IPS-NIHi7 (cell line): ENCODE measurements around the gene PROCA1.

Experiments
- DNase-seq: peaks from one replicate; pipeline ENCODE4 v3.0.0; 2012; ENCODE audit warnings: mixed read lengths; ENCODE audit errors: extremely low spot score

Gene PROCA1, protein sequence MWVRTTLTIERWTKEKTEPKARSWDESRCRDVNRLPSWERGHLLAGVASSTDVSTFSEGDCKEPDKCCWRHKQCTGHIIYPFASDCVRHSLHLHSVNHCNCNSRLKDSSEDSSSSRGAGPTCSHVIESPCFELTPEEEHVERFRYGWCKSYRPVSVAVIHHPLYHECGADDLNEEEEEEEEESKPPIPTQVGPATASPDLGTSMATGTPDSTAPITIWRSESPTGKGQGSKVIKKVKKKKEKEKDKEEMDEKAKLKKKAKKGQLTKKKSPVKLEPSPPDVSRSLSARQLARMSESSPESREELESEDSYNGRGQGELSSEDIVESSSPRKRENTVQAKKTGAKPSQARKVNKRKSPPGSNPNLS

DNA sequence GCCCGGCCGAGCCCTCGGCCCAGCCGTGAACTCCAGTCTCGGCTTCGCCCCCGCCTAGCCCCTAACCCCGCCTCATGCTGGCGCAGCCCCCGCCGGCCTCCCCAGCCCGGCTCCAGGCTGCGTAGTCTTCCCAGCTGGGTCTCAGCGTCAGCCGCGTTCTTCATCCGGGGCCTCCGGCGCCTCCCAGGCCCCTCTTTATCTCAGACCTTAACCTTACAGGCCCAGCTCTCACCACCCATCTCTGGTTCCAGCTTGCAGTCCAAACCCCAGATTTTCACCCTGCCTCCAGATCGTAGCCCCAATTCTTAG is at the start of gene PROCA1:
Gene PROCA1 (minus strand): TSS at position 166 of the 309 bp plus-strand sequence. CDS start 228 bp downstream, outside the sequence.
- no peak for DNase-seq

DNA sequence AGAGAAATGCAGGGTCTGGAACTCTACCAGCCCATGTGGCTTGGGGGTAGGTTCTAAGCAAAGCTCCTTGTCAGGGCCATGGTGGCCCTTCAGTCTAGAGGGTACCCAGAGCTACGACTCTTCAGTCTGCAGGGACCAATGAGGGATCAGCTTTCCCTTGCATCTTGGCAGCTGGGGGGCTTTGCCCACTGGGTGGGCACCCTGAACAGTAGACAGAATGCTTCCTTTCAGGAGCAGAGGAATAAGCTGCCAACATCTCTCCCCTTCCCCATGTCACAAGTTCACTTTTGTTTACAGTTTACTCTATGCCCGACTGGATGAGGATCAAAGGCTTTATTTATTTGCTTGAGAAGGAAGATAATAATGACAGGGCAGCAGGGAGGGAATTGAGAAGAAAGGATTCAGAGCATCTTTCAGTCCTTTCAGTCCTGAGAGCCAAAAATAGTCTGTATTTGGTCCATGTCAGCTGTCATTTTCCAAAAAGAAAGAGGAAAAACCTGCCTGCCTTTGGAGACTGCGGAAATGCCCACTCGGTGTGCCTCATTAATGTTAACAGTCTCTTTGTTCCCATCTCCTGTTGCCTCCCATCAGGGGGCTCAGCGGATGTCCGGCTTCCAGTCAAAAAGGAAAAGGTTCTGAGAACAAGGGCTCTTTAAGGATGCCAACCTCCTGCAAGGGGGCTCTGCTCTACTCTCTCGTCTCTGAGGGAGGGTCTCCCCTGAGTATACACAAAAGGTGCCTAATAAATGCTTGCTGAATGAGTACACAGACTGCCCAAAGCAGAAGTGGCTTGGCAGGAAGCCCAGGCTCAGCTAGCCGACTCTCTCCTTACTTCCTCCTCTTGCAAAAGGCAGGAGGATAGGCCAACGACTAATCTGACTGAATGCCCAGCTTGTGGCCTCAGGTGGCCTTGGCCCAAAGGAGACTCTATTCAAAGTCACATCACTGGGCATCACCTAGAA is 49.2 kb upstream of the PROCA1 start:
- DNase-seq = peak; percentile 71

DNA sequence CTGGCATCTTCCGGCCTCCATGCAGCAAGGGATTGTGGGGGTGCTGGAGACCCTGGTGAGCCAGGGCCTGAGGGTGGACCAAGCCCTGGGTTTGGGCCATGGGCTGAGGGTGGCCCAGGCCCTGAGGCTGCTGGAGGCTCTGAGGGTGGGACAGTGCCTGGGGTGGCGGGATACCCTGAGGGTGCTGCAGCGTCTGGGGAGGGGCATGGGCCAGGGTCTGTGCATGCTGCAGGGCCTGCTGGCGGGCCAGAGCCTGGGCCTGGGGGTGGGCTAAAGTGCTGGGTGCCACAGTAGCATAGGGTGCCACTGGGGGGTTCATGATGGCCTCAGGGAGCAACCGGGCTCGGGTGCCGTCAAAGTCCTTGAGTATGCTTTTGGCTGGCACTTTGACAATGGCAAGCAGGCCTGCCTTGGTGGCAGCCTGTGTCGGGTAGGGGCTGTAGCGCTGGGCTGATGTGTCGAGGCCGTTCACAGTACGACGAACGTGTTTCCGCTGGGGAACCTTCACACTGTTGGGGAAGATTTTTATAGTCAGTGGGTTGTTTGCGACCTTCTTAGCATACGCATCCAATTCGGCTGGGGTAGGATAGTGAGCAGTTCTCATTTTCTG is 47.7 kb upstream of the PROCA1 start:
- no peak for DNase-seq

DNA sequence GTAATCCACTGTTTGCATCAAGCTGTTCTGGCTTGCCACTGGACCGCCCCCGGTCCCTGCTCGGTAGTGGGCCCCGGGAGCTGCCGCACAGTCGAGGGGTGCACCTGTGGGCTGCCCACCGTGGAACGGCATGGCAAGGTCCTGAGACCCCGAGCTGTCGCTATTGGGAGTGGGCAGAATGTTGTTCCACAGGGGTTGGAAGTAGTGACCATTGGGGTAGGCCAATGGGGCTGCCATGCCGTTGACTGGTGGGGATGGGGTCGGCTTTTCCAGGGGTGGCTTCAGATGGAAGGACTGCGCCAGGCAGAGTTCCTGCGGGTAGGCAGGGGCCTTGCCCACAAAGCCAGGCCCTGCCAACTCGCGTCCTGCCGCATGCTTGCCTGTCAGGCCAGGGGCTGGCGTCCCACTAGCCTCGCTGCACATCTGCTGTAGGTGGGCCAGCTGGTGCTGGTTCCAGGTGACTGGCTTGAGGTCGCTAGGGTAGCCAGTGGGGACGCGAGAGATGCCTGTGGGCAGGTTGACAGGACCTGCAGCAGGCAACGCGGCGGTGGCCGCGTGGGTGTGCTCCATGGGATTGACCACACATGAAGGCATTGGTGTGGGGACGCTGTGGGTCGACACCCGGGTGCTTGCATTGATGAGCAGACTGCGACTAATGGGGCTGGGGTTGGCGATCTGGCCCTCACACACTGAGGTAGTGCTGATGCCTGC is 46.9 kb upstream of the PROCA1 start:
- no peak for DNase-seq

DNA sequence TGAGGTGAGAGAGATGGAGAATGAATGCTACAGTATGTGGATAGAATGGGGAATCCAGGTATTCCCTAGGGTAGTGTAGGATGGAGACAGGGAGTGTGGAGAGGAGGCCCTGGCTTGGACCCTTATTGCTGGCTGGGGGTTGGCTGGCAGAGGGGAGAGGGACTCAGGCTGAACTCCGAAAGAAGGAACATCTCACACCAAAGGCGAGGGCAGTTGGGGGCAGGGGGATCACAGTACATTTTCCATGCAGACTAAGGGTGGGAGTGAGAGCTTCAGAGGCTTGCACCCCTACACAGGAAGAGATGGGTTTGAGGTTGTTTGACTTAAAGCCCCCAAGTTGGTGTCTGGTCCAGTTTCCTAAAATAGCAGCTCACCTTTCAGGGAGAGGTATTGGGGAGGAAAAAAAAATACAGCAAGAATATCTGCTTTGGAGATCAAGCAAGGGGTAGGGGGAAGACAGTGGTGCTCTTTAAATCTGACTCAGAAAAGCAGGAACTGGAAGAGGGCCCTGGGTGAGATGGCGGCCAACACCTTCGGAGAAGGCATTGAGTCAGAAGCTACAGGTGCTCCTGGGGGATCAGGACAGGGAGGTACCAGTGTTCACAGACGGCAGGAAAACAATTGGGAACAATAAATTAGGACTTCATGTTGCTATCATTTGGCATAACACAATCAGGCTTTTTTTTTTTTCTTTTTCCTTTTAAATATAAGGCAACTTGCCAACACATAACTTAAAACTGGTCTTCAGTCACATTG is 44.5 kb upstream of the PROCA1 start:
- DNase-seq = no peak

DNA sequence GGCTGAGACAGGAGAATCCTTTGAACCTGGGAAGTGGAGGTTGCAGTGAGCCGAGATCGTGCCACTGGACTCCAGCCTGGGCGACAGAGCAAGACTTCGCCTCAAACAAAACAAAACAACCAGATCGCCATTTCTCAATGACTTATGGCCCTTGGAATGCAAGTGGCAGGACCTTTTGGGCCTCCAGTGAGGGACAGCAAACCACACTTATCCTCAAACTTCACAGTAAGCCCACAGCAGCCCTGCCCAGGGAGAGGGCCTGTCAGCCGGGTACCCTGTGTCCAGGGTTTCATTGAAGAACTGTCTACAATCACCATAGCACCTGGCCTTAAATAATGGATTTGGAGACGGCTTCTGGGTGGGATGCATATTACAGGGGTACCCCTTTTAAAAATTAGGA is 43.8 kb upstream of the PROCA1 start:
- no peak for DNase-seq

DNA sequence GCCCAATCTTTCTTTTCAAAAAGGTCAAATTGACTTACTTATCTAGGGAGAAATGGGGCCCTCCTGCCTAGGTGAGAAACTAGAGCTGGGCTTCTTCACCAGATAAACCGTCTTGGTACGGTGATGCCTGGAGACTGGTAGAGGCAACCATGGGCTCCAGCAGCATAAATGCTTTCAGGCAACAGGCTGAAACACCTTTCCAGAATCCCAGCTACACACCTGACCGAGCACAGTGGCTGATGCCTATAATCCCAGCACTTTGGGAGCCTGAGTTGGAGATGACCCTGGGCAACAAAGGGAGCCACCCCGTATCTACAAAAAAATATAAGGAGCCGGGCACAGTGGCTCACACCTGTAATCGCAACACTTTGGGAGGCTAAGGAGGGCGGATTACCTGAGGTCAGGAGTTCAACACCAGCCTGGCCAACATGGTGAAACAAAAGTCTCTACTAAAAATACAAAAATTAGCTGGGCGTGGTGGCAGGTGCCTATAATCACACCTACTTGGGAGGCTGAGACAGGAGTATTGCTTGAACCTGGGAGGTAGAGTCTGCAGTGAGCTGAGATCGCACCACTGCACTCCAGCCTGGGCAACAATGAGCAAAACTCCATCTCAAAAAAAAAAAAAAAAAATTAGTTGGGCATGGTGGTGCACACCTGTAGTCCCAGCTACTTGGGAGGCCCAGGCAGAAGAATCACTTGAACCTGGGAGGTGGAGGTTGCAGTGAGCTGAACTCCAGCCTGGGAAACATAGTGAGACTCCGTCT is 40.1 kb upstream of the PROCA1 start:
- DNase-seq = no peak

DNA sequence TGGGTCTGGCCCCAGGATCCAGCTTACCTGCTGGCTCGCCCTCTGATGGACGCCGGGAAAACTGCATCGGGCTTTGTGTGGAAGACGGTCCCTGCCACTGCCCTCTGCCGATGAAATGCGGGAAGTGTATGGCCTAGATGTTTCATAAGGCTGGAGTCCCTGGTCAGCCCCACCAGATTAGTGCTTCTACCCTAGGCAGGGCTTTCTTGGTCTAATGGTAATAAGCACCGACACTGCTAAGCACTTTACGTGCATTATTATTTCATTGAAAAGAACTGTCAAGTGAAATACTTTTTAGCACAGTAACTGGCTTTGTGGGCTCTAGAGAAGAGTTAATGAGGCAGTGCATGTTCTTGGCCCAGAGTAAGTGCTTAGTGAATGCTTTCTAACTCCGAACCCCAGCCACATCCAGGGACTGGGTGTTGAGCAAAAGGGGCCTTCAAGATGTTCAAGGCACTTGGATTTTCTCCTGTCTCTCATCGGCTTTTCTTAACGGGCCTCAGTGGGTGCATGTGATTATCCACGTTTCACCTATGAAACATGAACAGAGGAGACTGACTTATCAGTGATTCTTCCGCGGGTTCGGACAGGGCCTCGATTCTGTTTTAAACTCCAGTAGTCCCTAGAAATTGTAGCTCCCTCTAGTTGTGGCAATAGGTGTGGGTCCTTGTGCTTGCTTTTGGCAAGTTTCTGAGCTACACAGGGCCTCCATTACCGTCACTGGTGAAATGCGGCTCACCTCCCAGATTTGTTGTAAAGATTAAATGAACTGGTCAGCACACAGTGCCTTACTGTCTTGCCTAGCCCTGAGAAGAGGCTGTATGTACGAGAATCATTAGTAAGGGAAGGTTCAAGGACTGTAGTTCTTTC is 38.7 kb upstream of the PROCA1 start:
- peak; percentile 81 for DNase-seq

DNA sequence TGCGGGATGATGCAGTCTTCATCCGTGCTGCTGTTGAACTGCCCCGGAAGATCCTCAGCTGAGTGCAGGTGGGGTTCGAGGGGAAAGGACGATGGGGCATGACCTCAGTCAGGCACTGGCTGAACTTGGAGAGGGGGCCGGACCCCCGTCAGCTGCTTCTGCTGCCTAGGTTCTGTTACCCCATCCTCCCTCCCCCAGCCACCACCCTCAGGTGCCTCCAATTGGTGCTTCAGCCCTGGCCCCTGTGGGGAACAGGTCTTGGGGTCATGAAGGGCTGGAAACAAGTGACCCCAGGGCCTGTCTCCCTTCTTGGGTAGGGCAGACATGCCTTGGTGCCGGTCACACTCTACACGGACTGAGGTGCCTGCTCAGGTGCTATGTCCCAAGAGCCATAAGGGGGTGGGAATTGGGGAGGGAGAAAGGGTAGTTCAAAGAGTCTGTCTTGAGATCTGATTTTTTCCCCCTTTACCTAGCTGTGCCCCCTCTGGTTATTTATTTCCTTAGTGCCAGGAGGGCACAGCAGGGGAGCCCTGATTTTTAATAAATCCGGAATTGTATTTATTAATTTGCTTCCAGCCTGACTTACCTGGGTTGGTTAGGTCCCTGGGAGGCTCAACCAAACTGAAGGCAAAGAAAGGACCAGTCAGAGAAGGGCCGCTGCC is 38.0 kb upstream of the PROCA1 start:
- no peak for DNase-seq

DNA sequence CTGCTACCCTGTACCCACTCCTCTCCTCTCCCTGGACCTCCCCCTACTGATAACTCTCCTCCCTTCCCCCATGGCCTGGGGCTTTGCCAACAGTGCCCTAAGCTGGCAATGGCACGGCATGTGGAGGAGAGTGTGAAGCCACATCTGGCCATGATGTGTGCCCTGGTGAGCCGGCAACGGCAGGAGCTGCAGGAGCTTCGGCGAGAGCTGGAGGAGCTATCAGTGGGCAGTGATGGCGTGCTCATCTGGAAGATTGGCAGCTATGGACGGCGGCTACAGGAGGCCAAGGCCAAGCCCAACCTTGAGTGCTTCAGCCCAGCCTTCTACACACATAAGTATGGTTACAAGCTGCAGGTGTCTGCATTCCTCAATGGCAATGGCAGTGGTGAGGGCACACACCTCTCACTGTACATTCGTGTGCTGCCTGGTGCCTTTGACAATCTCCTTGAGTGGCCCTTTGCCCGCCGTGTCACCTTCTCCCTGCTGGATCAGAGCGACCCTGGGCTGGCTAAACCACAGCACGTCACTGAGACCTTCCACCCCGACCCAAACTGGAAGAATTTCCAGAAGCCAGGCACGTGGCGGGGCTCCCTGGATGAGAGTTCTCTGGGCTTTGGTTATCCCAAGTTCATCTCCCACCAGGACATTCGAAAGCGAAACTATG is 37.3 kb upstream of the PROCA1 start:
- no peak for DNase-seq

DNA sequence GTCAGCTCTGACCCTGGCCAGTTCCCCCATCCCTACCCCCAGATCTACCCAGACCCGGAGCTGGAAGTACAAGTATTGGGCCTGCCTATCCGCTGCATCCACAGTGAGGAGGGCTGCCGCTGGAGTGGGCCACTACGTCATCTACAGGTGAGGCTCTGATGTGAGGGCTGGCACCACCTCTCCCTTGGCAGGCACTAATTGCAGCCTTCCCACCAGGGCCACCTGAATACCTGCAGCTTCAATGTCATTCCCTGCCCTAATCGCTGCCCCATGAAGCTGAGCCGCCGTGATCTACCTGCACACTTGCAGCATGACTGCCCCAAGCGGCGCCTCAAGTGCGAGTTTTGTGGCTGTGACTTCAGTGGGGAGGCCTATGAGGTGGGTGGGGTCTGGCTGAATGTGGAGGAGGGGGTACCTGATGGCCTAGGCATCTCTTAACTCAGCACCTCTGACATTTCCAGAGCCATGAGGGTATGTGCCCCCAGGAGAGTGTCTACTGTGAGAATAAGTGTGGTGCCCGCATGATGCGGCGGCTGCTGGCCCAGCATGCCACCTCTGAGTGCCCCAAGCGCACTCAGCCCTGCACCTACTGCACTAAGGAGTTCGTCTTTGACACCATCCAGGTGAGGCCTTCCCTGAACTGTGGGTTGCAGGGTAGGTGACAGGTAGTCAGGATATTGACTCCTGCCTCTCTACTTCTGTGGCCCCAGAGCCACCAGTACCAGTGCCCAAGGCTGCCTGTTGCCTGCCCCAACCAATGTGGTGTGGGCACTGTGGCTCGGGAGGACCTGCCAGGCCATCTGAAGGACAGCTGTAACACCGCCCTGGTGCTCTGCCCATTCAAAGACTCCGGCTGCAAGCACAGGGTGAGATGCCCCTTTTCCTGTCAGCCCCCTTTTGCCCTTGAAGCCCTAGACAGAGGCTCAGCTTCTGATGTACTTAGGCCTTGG is 36.4 kb upstream of the PROCA1 start:
- DNase-seq = no peak

DNA sequence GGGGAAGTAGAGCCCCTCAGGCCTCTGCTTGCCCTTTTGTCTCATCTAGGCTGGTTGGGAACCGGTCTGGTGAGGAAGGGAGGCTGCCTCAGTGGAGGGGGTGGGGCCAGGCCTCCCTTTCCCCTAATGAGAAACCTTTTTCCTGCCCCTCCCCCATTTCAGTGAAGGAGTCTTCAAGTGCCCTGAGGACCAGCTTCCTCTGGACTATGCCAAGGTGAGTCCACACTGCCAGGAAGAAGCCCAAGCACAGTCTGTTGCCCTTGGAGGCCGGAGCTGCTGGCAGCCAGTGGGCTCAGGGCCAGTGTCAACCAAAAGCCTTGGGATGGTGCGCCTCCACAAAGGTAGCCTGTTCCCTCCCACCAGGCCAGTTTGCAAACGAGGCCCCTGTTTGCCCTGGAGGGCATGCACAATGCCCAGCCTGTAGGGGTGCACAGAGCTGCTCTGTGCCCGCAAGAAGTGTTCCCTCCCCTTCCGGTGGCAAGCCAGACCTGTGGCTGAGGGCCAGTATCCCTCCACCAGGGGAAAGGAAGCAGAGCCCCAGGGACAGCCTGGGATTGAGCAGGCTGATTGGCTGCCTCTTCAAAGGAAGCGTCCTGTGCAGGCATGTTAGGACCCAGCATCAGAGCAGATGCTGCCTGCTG is 35.5 kb upstream of the PROCA1 start:
- no peak for DNase-seq

DNA sequence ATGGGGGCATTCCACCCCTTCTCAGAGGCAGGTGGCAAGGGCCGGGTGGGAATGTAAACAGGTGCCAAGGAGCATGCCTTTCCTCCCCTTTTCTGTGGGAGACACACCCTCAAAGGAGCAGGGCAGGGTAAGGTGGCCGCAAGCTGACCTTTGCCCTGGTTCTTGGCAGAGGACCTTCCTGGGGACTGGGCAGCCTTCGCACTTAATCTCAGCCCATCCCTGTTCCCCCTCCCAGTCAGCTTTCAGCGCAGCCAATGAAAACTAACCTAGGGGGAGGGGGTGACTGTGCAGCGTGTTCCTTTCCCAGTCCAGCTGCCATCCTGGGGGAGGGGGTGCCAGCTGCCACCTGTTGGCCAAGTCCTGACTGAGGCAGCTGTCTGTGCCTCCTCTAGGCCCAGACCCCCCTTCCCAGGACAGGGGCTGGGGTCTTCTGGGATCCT is 34.9 kb upstream of the PROCA1 start:
- no peak for DNase-seq

DNA sequence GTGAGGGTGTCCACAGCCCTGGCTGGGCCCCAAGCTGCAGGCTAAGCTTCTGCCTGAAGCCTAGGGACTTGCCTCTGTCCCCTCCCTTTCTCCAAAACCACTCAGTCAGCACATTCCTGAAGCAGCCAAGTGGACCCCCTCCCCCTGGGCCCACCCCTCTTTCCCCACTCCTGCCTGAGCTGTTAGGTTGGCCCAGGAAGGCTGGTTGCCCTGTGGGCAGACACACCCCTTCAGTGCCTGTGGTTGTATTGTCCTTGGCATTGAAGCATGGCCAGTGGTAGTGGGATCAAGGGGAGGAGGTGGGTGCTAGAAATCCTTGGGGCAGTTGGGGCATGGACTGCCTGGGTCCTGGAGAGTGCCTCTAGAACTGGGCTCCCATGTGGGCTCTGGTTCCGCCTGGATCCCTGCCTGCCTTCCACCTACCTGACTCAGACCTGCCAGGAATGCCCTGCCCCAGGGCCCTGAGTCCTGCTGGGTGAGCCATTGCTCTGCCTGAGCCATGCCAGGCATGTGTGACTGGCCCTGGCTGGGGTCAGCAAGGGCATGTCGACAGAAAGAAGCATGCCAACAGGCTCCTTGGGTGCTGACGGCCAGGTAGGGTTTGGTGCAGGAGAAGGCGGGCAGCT is 34.2 kb upstream of the PROCA1 start:
- DNase-seq = no peak

DNA sequence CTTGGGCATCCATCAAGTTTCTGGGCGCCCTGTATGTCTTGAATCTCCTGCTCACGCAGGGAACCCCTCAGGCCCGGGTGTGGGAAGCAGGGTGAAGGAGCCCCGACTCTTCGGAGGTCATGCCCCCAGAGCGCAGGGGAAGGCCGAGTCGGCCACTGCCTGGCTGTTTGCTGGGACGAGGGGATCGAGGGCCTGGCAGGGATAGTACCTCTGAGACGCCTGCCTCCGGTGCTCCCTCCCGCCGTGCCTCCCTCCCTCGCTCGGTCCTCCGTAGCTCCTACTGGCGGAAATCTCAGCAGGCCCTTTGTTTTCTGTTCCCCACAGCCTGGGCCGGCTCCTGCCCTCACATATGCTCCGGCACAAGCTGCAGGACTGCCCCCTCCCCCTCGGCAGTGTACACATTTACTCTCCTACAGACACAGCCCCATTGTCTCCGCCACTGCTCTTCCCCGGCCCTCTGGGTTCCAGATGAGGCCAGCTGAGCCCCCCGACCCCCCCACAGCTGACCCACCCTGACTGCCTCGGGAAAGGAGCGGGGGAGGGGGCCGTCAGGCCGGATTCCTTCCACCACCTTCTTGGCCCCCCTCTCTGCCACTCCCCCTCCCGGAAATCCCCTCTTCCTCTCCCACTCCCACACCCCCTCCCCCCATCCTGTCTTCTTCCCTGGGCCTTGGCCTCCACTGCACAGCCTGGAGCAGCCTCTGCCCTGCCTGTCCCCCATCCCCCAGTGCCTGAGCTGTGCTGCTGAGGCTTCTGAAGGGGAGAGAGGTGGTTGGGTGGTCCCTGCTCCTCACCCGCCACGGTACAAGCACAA is 33.5 kb upstream of the PROCA1 start:
- peak; percentile 31 for DNase-seq
